Measurements from ENCODE around the gene PFKM.

PFKM gene

DNA sequence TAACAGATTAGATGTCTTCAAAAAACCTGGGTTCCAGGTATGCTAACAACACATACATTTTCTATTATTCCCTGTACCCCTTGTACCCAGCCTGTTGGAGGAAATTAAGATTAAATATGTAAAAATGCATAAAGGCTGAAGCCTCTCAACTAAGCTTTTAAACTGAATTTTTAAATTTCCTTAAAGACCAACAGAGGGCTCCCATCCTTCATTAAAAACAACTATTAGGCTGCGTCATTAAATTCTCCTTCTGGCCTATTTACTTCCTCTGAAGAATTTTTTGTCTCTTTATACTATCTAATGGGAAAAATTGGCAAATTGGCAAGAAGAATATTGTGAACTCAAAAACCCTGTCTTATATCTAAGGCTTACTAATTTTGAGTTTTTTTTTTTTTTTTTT lies 35.1 kb upstream of the PFKM start:
- Histone ChIP-seq H3K36me3 (ENCODE audit: control insufficient read depth, insufficient read depth, low read length) (peaks cover 73% of the 10 kb centered on the region), H3K4me1 (ENCODE audit: control insufficient read depth, insufficient read depth, low read length, poor library complexity, severe bottlenecking) (no peaks in the 10 kb centered on the region), H3K27ac (ENCODE audit: low read depth, low read length, severe bottlenecking) (no peak overlapping the region), H3K4me3 (ENCODE audit: extremely low read depth, insufficient read depth, low read length, poor library complexity, severe bottlenecking) (no peak overlapping the region), H3K9me3 (ENCODE audit: control insufficient read depth, low read length) (no peaks in the 10 kb centered on the region)
- no CpG with 5 or more reads among the region's 1 CpG for WGBS, 2 experiments (ENCODE audit: insufficient coverage in 2 of 2)

DNA sequence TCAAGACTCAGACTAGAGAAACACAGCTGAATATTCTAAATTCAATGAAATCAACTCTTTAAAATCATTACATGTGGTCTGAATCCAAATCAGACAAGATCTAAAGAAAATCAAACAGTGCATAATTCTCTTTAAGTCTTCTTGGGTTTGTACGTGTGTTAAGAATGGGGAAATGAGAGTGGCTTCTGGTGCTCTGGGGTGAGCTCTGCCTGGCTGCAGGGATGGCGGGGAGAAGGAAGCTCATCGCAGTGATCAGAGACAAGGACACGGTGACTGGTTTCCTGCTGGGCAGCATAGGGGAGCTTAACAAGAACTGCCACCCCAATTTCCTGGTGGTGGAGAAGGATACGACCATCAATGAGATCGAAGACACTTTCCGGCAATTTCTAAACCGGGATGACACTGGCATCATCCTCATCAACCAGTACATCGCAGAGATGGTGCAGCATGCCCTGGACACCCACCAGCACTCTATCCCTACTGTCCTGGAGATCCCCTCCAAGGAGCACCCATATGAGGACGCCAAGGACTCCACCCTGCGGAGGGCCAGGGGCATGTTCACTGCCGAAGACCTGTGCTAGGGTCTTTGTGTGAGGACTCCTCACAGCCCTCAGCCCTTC lies 34.2 kb upstream of the PFKM start:
- 97% methylated on average over 8 to 11 of the region's 12 CpGs for WGBS, 2 experiments (ENCODE audit: insufficient coverage in 2 of 2)
- Histone ChIP-seq H3K36me3 (ENCODE audit: control insufficient read depth, insufficient read depth, low read length) (peaks cover 74% of the 10 kb centered on the region), H3K9me3 (ENCODE audit: control insufficient read depth, low read length) (no peaks in the 10 kb centered on the region), H3K4me3 (ENCODE audit: extremely low read depth, insufficient read depth, low read length, poor library complexity, severe bottlenecking) (no peak overlapping the region), H3K4me1 (ENCODE audit: control insufficient read depth, insufficient read depth, low read length, poor library complexity, severe bottlenecking) (no peaks in the 10 kb centered on the region), H3K27ac (ENCODE audit: low read depth, low read length, severe bottlenecking) (no peak overlapping the region)

DNA sequence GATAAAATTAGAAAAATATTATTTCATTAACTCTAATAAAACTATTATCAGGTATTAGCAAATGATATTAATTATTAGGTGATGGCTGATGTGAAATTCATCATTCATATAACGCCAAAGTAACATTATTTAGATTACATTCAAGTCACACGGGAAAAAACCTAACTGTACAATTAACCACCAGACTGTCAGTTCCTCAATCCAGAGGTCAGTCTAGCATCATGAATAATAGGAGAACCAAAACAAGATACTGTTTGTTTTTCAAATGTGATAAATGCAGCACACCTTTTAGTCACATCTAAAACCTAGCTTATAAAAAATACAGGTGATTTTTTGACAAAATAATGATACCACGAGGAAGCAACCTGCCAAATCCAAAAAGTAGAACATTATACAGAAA lies 32.8 kb upstream of the PFKM start:
- H3K36me3 ChIP-seq (ENCODE audit: control insufficient read depth, insufficient read depth, low read length): peaks cover 66% of the 10 kb centered on the region
- H3K9me3 ChIP-seq (ENCODE audit: control insufficient read depth, low read length): no peaks in the 10 kb centered on the region
- no peaks in the 10 kb centered on the region for H3K4me1 ChIP-seq (ENCODE audit: control insufficient read depth, insufficient read depth, low read length, poor library complexity, severe bottlenecking)
- WGBS, 2 experiments (ENCODE audit: insufficient coverage in 2 of 2): no CpG with 5 or more reads among the region's 3 CpGs
- H3K4me3 ChIP-seq (ENCODE audit: extremely low read depth, insufficient read depth, low read length, poor library complexity, severe bottlenecking): no peak overlapping the region
- H3K27ac ChIP-seq (ENCODE audit: low read depth, low read length, severe bottlenecking): no peak overlapping the region

DNA sequence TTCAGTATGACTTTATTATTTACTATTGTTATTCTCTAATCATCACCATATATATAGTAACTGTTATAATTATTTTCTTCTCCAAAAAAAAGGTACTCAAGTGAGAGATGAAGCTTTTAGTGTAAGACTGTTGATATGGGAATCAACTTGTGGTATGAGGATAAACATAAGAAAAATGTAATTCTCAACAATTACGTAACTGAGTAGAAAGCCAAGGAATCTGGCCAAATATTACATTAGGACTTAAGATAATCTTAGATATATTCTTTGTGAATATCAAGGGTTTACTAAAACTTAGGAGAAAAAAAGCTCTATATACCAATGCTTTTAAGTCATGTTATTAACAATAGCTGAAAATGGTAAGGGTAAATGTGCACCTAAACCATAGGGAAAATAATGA lies 26.6 kb upstream of the PFKM start:
- WGBS, 2 experiments (ENCODE audit: insufficient coverage in 2 of 2): no CpG with 5 or more reads among the region's 1 CpG
- no peak overlapping the region for H3K4me3 ChIP-seq (ENCODE audit: extremely low read depth, insufficient read depth, low read length, poor library complexity, severe bottlenecking)
- H3K27ac ChIP-seq (ENCODE audit: low read depth, low read length, severe bottlenecking): no peak overlapping the region
- no peaks in the 10 kb centered on the region for H3K9me3 ChIP-seq (ENCODE audit: control insufficient read depth, low read length)
- H3K4me1 ChIP-seq (ENCODE audit: control insufficient read depth, insufficient read depth, low read length, poor library complexity, severe bottlenecking): no peaks in the 10 kb centered on the region
- peaks cover 63% of the 10 kb centered on the region for H3K36me3 ChIP-seq (ENCODE audit: control insufficient read depth, insufficient read depth, low read length)

DNA sequence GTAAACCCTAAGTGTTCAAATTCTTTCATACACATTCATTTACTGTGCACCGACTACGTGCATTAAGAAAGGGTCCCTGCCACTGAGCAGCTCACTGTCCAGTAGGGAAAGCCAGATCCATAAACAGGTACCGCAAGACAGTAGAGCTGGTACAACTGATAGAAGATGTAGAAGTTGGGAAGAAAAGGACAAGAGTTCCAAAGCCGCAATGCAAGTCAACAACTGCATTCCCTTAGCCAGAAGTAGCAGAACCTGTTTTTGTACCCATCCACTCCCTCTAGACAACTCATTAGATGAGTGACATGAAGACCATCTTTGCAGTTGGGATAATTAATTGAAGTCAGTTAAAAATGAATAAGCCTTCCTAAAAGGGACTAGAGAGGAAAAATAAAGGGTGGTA lies 14.6 kb upstream of the PFKM start:
- H3K4me3 ChIP-seq (ENCODE audit: extremely low read depth, insufficient read depth, low read length, poor library complexity, severe bottlenecking): peak overlapping the region; percentile 79
- no peaks in the 10 kb centered on the region for H3K9me3 ChIP-seq (ENCODE audit: control insufficient read depth, low read length)
- no peak overlapping the region for H3K27ac ChIP-seq (ENCODE audit: low read depth, low read length, severe bottlenecking)
- peaks cover 5% of the 10 kb centered on the region for H3K4me1 ChIP-seq (ENCODE audit: control insufficient read depth, insufficient read depth, low read length, poor library complexity, severe bottlenecking)
- WGBS, 2 experiments (ENCODE audit: insufficient coverage in 2 of 2): 86 to 88% methylated on average over 2 to 3 of the region's 4 CpGs
- H3K36me3 ChIP-seq (ENCODE audit: control insufficient read depth, insufficient read depth, low read length): peaks cover 6% of the 10 kb centered on the region

DNA sequence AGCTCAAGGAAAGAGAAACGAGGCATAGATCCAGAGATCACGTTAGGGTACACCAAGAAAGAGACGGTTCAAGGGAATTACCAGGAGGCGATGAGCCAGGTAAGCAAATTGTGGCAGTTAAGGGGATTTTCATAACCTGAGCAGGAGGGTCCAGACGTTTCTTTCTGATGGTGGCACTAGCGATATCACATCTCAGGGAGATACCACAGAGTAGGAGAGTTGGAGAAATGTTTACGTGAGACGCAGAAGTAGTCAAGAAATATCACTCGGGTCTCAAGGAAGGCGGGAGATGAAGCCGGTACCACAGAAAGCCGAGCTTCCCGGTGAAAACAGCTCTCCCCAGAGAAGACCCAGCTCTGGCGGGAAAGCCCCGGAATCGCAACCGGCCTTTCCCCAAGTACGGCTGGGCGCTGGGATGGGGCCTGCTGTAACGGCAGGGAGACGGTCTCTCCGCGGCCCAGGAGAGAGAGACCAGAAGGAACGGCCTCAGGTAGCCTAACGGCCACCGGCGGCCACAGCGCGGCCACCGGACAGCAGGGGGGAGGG lies 13.8 kb upstream of the PFKM start:
- Histone ChIP-seq H3K4me1 (ENCODE audit: control insufficient read depth, insufficient read depth, low read length, poor library complexity, severe bottlenecking) (peaks cover 7% of the 10 kb centered on the region), H3K36me3 (ENCODE audit: control insufficient read depth, insufficient read depth, low read length) (peaks cover 1% of the 10 kb centered on the region), H3K27ac (ENCODE audit: low read depth, low read length, severe bottlenecking) (peak overlapping the region; percentile 96), H3K4me3 (ENCODE audit: extremely low read depth, insufficient read depth, low read length, poor library complexity, severe bottlenecking) (peak overlapping the region; percentile 79), H3K9me3 (ENCODE audit: control insufficient read depth, low read length) (no peaks in the 10 kb centered on the region)
- WGBS, 2 experiments (ENCODE audit: insufficient coverage in 2 of 2): 1% methylated on average over 20 to 22 of the region's 30 CpGs

DNA sequence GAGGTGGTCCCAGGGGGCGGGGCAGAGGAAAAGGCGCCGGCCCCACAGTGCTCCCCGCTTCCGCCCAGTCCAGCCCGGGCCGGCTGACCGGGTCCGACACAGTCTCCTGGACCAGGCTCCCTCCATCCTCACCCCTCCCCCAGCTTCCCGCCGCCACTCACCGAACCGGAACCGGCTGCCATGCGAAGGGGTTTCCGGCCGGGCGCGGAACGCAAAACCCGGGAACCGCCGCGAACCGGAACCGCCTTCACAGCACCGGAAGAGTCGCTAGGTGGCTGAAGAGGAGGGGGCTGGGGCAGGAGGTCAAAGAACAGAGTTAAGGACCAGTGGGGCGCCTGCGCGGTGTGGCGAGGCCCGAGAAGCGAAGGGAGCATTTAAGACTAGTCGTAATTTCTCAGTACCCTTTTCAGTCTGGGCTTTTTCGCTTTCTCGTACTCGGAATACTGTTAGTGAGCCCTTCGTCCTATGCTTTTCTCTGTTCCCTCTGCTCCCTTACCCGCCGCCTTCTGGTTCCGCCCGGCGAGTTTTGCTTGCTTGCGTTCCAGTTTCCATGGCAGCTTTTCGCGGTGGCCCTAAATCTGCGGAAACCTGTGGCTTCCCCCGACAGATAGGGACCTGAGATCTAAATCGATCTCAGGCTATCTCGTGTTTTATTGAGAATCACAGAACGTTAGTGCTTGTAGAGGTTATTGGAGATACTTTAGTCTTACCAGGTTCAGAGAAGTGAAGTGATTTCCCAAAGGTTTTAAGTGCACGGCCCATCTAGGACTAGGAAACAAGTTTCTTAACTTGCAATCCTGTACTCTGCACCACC lies 13.1 kb upstream of the PFKM start, which contains the start of gene SENP1:
Gene SENP1 (minus strand): TSS at position 213 of the 814 bp plus-strand sequence. CDS start 4,607 bp downstream, outside the sequence.
- Histone ChIP-seq H3K27ac (ENCODE audit: low read depth, low read length, severe bottlenecking) (peak within 1 kb of the TSS; percentile 96), H3K9me3 (ENCODE audit: control insufficient read depth, low read length) (no peaks in the 10 kb centered on the region), H3K4me3 (ENCODE audit: extremely low read depth, insufficient read depth, low read length, poor library complexity, severe bottlenecking) (peak within 1 kb of the TSS; percentile 79), H3K4me1 (ENCODE audit: control insufficient read depth, insufficient read depth, low read length, poor library complexity, severe bottlenecking) (peaks cover 12% of the 10 kb centered on the region), H3K36me3 (ENCODE audit: control insufficient read depth, insufficient read depth, low read length) (no peaks in the 10 kb centered on the region)
- WGBS, 2 experiments (ENCODE audit: insufficient coverage in 2 of 2): 3% methylated on average over 34 to 44 of the region's 53 CpGs

DNA sequence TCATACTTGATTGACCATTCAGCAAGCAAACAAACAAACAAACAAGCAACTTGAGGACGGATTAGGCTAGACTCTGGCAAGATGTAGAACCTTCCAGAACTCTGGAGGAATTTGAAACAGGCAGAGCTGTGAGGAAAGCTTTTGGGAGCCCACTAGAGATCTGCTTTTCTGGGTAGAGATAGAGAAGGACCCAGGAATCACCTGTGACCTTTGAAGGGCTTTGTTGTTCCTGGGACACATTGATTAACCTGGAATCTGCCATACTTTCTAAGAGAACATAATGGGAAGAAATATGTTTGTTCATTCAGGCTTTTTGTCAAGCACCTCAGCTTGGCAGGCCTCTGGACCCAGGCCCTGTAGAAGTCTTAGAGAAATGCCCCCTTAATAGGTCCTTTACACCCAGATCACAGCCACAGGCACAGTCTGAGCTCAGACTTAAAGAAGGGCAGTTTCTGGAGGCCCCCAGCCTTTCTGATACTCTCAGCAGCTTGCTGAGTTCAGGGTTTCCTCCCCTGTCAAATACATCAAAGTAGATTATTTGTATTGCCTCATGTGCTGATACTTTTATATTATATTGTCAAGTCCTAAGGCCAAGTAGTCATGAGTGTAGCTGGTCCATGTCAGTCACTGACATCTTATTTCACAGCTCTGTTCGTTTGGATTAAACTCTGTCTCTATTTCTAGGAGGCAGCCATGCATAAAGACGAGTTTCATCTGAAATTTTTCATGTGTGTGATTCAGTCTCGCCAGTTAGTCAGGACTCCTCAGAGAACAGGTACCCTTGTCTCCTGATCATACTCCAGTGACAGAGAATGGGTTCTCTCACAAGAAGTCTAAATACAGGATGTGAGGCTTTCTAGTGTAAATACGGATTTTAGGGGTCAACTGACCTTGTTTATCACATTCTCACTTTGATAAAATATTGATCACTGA lies 12.2 kb upstream of the PFKM start:
- Histone ChIP-seq H3K4me3 (ENCODE audit: extremely low read depth, insufficient read depth, low read length, poor library complexity, severe bottlenecking) (peak overlapping the region; percentile 79), H3K9me3 (ENCODE audit: control insufficient read depth, low read length) (no peaks in the 10 kb centered on the region), H3K36me3 (ENCODE audit: control insufficient read depth, insufficient read depth, low read length) (no peaks in the 10 kb centered on the region), H3K27ac (ENCODE audit: low read depth, low read length, severe bottlenecking) (peak overlapping the region; percentile 96), H3K4me1 (ENCODE audit: control insufficient read depth, insufficient read depth, low read length, poor library complexity, severe bottlenecking) (peaks cover 12% of the 10 kb centered on the region)
- 82 to 97% methylated on average over 3 to 4 of the region's 5 CpGs for WGBS, 2 experiments (ENCODE audit: insufficient coverage in 2 of 2)

DNA sequence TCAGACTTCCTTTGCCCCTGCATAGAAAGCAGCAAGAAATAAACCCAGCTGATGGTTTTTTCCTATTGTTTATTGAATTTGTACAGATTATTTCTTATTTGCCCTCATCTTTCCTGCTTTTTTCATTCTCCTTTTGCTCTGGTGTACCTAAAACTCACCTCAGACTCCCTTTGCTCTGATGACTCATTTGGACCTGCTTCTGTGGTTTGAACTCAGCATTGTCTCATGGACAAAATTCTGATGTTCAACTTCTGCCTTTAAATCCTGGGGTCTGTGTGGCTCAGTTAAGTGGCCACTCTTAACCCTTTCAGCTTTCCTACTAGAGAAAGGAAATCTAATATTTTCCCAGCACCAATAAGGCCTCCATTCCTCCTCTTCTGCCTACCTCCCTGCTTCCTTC lies 9.7 kb upstream of the PFKM start:
- Histone ChIP-seq H3K4me3 (ENCODE audit: extremely low read depth, insufficient read depth, low read length, poor library complexity, severe bottlenecking) (no peak overlapping the region), H3K9me3 (ENCODE audit: control insufficient read depth, low read length) (no peaks in the 10 kb centered on the region), H3K4me1 (ENCODE audit: control insufficient read depth, insufficient read depth, low read length, poor library complexity, severe bottlenecking) (peaks cover 12% of the 10 kb centered on the region), H3K27ac (ENCODE audit: low read depth, low read length, severe bottlenecking) (no peak overlapping the region), H3K36me3 (ENCODE audit: control insufficient read depth, insufficient read depth, low read length) (no peaks in the 10 kb centered on the region)

DNA sequence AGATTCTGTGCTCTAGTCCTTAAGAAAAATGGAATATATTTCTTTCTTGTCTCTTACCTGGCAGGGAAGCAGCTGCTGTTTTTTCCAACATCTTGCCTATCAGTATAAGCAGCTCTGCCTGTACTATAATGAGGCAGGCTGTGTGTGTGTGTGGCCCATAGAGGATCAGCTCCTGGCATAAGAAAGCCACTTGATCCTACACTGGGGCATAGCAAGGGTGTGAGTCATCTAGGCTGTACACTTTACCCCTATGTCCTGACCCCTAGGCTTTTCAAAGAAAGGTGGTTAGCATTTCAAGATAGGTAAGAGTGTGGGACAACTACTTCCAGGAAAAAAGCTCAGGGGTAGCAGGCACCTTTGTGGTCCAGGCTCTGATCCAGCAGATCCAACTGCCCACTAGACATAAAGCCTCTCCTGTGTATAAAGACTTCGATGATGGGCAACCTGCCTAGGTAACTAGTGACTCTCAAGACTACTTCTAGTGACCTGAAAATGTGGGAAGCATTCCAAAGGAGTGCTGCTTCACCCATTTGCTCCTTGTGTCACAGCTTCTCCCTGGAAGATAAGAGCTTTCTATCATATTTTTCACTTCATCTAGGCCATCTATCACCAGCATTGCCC lies 8.4 kb upstream of the PFKM start:
- WGBS, 2 experiments (ENCODE audit: insufficient coverage in 2 of 2): 86 to 100% methylated on average over 1 of the region's 1 CpG

More for the DNA sequence above, 8.4 kb upstream of the PFKM start:
- no peaks in the 10 kb centered on the region for H3K36me3 ChIP-seq (ENCODE audit: control insufficient read depth, insufficient read depth, low read length)
- H3K27ac ChIP-seq (ENCODE audit: low read depth, low read length, severe bottlenecking): no peak overlapping the region
- no peaks in the 10 kb centered on the region for H3K9me3 ChIP-seq (ENCODE audit: control insufficient read depth, low read length)
- H3K4me1 ChIP-seq (ENCODE audit: control insufficient read depth, insufficient read depth, low read length, poor library complexity, severe bottlenecking): peaks cover 12% of the 10 kb centered on the region
- H3K4me3 ChIP-seq (ENCODE audit: extremely low read depth, insufficient read depth, low read length, poor library complexity, severe bottlenecking): no peak overlapping the region
